Measurements from ENCODE around the gene PFKFB4. TPM values are rescaled to one million over a fixed set of nuclear protein-coding genes. Genes with fewer than 3 reads are reported as not detected.
"Not testable (repeated sequence)": the region's sequence is repeated elsewhere in the genome, so short reads cannot be mapped to it uniquely, and the experiment has no call there.

Gene PFKFB4
- total RNA-seq, 1 donor from 2014 or later: 7.4 TPM

GRCh38 chr3:48561045-48561736, 4.6 kb upstream of the PFKFB4 start:
- peak; percentile 66 for DNase-seq (ENCODE audit: low spot score)

DNA sequence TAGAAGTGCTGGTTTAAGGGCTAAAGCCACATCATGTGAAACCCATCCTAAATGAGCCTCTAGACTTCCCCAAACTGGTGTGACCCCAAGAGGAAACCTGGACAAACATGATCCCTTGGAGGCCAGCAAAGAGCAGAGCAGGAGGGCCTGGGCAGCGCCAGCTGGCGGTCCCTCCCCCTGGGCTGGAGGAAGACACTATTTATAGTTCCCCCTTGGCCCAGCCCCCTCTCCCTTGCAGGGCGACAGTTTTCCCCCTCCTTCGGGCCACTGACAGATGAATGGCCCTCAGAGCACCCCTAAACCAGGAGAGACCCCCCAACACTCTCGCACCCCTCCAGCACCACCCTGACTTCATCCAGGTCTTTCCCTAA, 4.0 kb upstream of the PFKFB4 start:
- DNase-seq (ENCODE audit: low spot score): no peak

- DNase-seq (ENCODE audit: low spot score): no peak
Observed at GRCh38 chr3:48558493-48559134, 2.0 kb upstream of the PFKFB4 start.

- DNase-seq (ENCODE audit: low spot score): no peak
Observed at GRCh38 chr3:48555949-48556795, 431 bp downstream of the PFKFB4 start.

- DNase-seq (ENCODE audit: low spot score): no peak
Observed at GRCh38 chr3:48555231-48555948, 1.2 kb downstream of the PFKFB4 start.

GRCh38 chr3:48553886-48554845, 2.4 kb downstream of the PFKFB4 start:
- no peak for DNase-seq (ENCODE audit: low spot score)

GRCh38 chr3:48553361-48553760, 3.2 kb downstream of the PFKFB4 start:
- no peak for DNase-seq (ENCODE audit: low spot score)

GRCh38 chr3:48552111-48552951, 4.3 kb downstream of the PFKFB4 start:
- no peak for DNase-seq (ENCODE audit: low spot score)

DNA sequence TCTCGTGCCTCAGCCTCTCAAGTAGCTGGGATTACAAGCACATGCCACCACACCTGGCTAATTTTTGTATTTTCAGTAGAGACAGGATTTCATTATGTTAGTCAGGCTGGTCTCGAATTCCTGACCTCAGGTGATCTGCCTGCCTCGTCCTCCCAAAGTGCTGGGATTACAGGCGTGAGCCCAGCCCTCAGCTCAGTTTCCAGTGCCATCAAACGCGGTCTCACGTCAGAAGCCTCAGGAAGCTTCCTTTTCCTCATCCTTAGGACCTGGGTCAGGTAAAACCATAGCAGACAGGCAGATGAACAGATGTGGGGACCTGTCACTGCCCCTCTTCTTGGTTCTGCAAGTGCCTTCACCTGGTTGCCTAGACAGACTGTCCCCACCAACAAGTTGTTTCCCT, 5.0 kb downstream of the PFKFB4 start:
- not testable (repeated sequence) for DNase-seq (ENCODE audit: low spot score)

DNA sequence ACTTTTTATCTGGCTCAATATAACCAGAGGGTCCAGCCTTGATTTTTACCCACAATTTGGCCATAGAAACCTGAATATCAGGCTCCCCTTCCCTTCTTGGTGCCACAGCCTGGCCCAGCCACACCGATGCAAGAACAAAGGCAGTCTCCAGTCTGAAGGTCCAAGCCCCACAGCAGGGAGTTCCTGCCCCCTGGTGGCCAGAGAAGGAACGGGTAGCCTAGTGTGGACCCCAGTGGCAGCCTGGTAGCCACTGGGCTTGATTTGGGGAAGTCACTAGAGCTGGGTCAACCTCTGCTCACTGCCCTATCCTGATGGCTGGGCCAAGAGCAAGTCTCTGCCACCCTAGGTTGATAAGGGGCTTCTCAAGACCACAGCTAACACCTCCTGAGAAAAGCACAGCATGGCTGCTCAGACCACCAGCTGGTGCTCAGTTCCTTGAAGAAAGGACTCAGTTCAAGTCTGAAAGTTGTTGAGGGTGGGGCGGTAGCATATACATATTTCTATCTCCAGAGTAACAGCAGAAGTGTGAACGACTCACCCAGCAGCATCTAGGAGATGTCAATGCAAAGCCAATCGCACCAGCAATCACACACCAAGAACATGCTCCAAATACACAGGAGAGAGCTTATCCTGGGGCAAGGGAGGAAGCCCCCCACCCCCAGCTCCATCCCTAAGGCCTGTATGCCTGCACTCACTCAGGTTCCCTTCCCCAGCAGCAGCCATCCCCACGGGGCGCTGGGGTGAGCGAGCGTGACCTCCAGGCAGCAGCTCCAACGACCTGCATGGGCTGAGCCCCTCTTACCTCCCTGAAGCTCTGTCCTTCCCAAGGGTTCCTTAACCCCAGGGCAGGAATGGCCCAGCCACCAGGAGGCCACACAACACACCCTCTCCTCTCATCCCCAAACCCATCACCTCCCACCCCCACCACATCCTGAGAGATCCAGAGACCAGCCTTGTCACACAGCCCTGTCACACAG, 7.6 kb downstream of the PFKFB4 start:
- DNase-seq (ENCODE audit: low spot score): peak; percentile 87

GRCh38 chr3:48548126-48548525, 8.5 kb downstream of the PFKFB4 start:
- no peak for DNase-seq (ENCODE audit: low spot score)

GRCh38 chr3:48546203-48546829, 10.3 kb downstream of the PFKFB4 start:
- no peak for DNase-seq (ENCODE audit: low spot score)

GRCh38 chr3:48544141-48544540, 12.5 kb downstream of the PFKFB4 start:
- no peak for DNase-seq (ENCODE audit: low spot score)

GRCh38 chr3:48543271-48543866, 13.2 kb downstream of the PFKFB4 start:
- DNase-seq (ENCODE audit: low spot score): no peak

DNA sequence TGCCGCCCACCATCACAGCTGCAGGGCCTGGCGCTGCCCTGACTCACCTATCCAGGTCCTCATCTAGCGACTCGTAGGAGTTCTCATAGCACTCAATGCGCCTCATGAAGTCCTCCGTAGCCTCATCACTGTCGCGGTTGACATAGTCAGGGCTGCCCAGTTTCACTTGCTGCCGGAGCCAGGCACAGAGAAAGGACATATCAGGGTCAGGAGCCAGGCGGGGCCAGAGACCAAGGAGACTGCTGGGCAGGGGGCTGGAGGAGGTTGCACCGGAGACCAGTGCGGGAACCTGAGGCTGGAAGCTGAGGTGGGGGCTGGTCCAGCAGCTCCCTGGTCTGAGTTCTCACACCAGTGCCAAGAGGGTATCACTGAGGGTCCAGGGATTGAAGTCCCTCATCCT, 18.2 kb downstream of the PFKFB4 start:
- DNase-seq (ENCODE audit: low spot score): no peak

DNA sequence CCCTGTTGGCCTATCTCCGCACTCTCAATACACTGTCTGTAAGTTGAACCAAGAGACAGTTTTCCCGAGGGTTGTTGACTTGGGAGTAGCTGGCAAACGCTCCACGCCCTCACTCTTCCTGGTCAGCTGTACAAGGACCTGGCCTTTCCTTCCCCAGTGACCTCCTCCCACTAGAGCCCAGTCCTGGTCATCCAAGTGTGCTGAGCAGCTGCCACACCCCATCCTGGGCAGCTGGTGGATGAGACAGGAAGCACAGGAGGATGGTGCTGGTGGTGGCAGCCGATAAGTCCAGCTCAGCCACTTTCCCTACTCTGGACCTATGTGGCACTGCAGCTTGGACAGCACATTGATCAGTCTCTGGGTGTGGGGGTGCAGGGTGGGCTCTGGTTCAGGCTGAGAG, 19.8 kb downstream of the PFKFB4 start:
- DNase-seq (ENCODE audit: low spot score): no peak

GRCh38 chr3:48536116-48536515, 20.5 kb downstream of the PFKFB4 start:
- DNase-seq (ENCODE audit: low spot score): no peak

DNA sequence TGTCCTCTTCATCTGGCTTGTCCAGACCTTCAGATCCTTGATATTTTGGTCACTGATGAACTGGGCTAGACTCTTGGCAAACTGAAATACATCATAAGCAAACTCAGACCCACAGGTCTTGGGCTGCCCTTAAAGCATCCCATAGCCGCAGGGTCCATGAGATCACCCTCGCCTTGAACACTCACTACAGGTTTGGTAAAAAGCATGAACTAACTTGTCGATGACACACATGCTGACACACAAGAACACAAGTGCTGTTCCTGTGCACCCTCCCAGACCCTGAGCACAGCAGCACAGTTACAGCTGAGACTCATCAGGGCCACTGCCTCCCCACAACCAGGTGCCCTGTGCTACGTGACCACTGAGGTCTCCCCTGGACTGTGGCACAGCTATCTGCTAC, 21.0 kb downstream of the PFKFB4 start:
- DNase-seq (ENCODE audit: low spot score): no peak
